Pancreas (tissue), 10 donors: Measurements from ENCODE around the gene C22orf39. TPM values are rescaled to one million over a fixed set of nuclear protein-coding genes. Genes with fewer than 3 reads are reported as not detected.
A peak's percentile ranks its signal among the peaks of the same experiment; 100 is the strongest.

Source experiments
- ATAC-seq, 4 donors: fragments of 200-7000 bp; cut with Tn5 transposase; one replicate each; pipeline versions ENCODE4 v1.8.0 to v1.9.1; 2020; ENCODE audit warnings: mild to moderate bottlenecking in 4 of 4, moderate library complexity in 4 of 4
- DNase-seq, 6 donors: peaks; one replicate each; pipeline ENCODE4 v3.0.0-alpha.2; 2020
- FAIRE-seq: peaks from 2 replicates; lab custom pipeline; 2012; peaks lifted over from hg19 to GRCh38; lab: Jason Lieb, UNC
- H3K27ac ChIP-seq, 4 donors: fragments of 200-600 bp; sonication (generic); 1 replicate in 3 of 4; 2 replicates in 1 of 4; pipeline versions ENCODE4 v1.5.0 to v1.8.0; 2020
- H3K27me3 ChIP-seq, 4 donors: fragments of 200-600 bp; one replicate each; pipeline ENCODE4 v1.8.0; 2021
- H3K36me3 ChIP-seq, 3 donors: fragments of 200-600 bp; sonication (generic) in 1 of 3; one replicate each; pipeline versions ENCODE4 v1.5.0 to v1.8.0; 2020 to 2021
- H3K4me1 ChIP-seq, 3 donors: fragments of 200-600 bp; one replicate each; pipeline ENCODE4 v1.8.0; 2021
- H3K4me3 ChIP-seq, 4 donors: fragments of 200-600 bp; sonication (generic) in 2 of 4; one replicate each; pipeline versions ENCODE4 v1.5.0 to v1.8.0; 2020 to 2021
- H3K9me3 ChIP-seq, 4 donors: fragments of 200-600 bp; one replicate each; pipeline ENCODE4 v1.8.0; 2021
- CTCF ChIP-seq, 4 donors: fragments of 200-600 bp; sonication (generic) in 3 of 4; IDR thresholded peaks; one replicate each; pipeline versions ENCODE4 v1.5.0 to v1.8.0; 2021; ENCODE audit warnings: antibody characterized with exemption in 4 of 4
- WGBS, 2 donors: extraction: QIAGEN DNeasy Blood & Tissue Kit; methylation state at CpG; one replicate each; pipeline ENCODE4 v1.1.7; 2013; 5-methylcytosine and 5-hydroxymethylcytosine counted together
- intact Hi-C, 3 donors: fragments of 100-400 bp; cut with DNase I; formaldehyde crosslinking; loops; one replicate each; pipeline versions ENCODE4 v1.11.1 to v1.14.2; 2022
- polyA plus RNA-seq, 2 donors: library from polyadenylated mRNA; stranded (reverse); fragments of 200-250 nt; gene quantifications; one replicate each; pipeline ENCODE4 v1.2.3, GENCODE V29; 2013
- total RNA-seq, 6 donors: library from RNA; stranded (reverse); fragmentation: NEBNext Ultra II Directional in 4 of 6; extraction: Animal tissue kit (Norgen Biotek cat#: 25700) in 4 of 6; gene quantifications; one replicate each; pipeline versions ENCODE4 v1.2.1 to v1.2.4, GENCODE V29; 2021 to 2023
- donor health status: healthy with polysubstance abuse.
- donor health status: DM: no; HTN: no; CAD: no; lungs with moderate emphysema.
- donor health status: DM: no; HTN: no; CAD: no.
- donor health status: control.
- donor health status: control.
- donor health status: Bipolar disorder and iron deficiency.
- donor health status: DM: yes; HTN: yes; CAD: no.
- donor health status: DM: no; HTN: no; CAD: no.
- donor health status: DM: no; HTN: no; CAD: no.
- donor health status: DM: yes; HTN: yes; CAD: no.

C22orf39 gene
- total and polyA plus RNA-seq, 8 donors = 13.3 to 23.1 (median 19.5) TPM

GRCh38 chr22:19420321-19420720 is 27.2 kb downstream of the C22orf39 start:
- DNase-seq (no peak), ATAC-seq (no peak), FAIRE-seq (no peak)
- TF ChIP-seq CTCF (IDR thresholded peaks at IDR 0.05) = no peak
- 90 to 95% methylated on average over 6 of the region's 6 CpGs for WGBS, 2 donors
- Histone ChIP-seq H3K36me3 (no peaks in the 10 kb centered on the region), H3K9me3 (no peaks in the 10 kb centered on the region), H3K4me3 (no peak overlapping the region), H3K27me3 (no peaks in the 10 kb centered on the region), H3K4me1 (no peaks in the 10 kb centered on the region), H3K27ac (no peak overlapping the region)
- intact Hi-C loops = no loop called here

- FAIRE-seq (no peak), ATAC-seq (no peak), DNase-seq (no peak)
- H3K27ac ChIP-seq = no peak overlapping the region
- no peak for TF ChIP-seq CTCF (IDR thresholded peaks at IDR 0.05)
- 75 to 82% methylated on average over 5 of the region's 5 CpGs for WGBS, 2 donors
- no peaks in the 10 kb centered on the region for H3K36me3 ChIP-seq
- H3K4me3 ChIP-seq = no peak overlapping the region
- no peaks in the 10 kb centered on the region for H3K27me3 ChIP-seq
- H3K9me3 ChIP-seq = no peaks in the 10 kb centered on the region
- H3K4me1 ChIP-seq = no peaks in the 10 kb centered on the region
- intact Hi-C loops = no loop called here
These were observed 27.9 kb downstream of the C22orf39 start for GRCh38 chr22:19419464-19420178.

- TF ChIP-seq CTCF (IDR thresholded peaks at IDR 0.05) = no peak
- Histone ChIP-seq H3K36me3 (no peaks in the 10 kb centered on the region), H3K27me3 (no peaks in the 10 kb centered on the region), H3K27ac (no peak overlapping the region), H3K4me1 (no peaks in the 10 kb centered on the region), H3K4me3 (no peak overlapping the region), H3K9me3 (no peaks in the 10 kb centered on the region)
- DNase-seq (no peak), FAIRE-seq (no peak), ATAC-seq (peak in 1 of 4 donors; percentile 17)
- WGBS, 2 donors = 81 to 90% methylated on average over 5 of the region's 5 CpGs
- intact Hi-C loops = no loop called here
These were observed 28.4 kb downstream of the C22orf39 start for GRCh38 chr22:19419086-19419463.

- Histone ChIP-seq H3K9me3 (no peaks in the 10 kb centered on the region), H3K4me1 (no peaks in the 10 kb centered on the region), H3K36me3 (no peaks in the 10 kb centered on the region), H3K27ac (no peak overlapping the region), H3K4me3 (no peak overlapping the region), H3K27me3 (no peaks in the 10 kb centered on the region)
- FAIRE-seq = no peak
- no peak for TF ChIP-seq CTCF (IDR thresholded peaks at IDR 0.05)
- 86 to 87% methylated on average over 4 of the region's 4 CpGs for WGBS, 2 donors
- intact Hi-C loops = no loop called here
- DNase-seq = no peak
- ATAC-seq = no peak
These were observed 34.6 kb downstream of the C22orf39 start for GRCh38 chr22:19412923-19413322.

- no peaks in the 10 kb centered on the region for H3K36me3 ChIP-seq
- no peaks in the 10 kb centered on the region for H3K4me1 ChIP-seq
- H3K27me3 ChIP-seq = no peaks in the 10 kb centered on the region
- no peaks in the 10 kb centered on the region for H3K9me3 ChIP-seq
- ATAC-seq (peak in 1 of 4 donors; percentile 62), DNase-seq (no peak), FAIRE-seq (no peak)
- TF ChIP-seq CTCF (IDR thresholded peaks at IDR 0.05) = no peak
- H3K27ac ChIP-seq = no peak overlapping the region
- intact Hi-C loops = no loop called here
- no peak overlapping the region for H3K4me3 ChIP-seq
- 78 to 89% methylated on average over 4 of the region's 4 CpGs for WGBS, 2 donors
These were observed 35.0 kb downstream of the C22orf39 start for GRCh38 chr22:19412478-19412877.
